Right cardiac atrium (tissue), 5 donors: ENCODE results near the gene TMEM223. TPM values are rescaled to one million over a fixed set of nuclear protein-coding genes. Genes with fewer than 3 reads are reported as not detected.

ENCODE experiments used
- ATAC-seq, 2 donors: fragments of 200-7000 bp; cut with Tn5 transposase; one replicate each; pipeline versions ENCODE4 v1.8.0 to v1.9.1; 2020; ENCODE audit warnings: moderate library complexity in 2 of 2, mild to moderate bottlenecking in 1 of 2
- DNase-seq, 3 donors: peaks; one replicate each; pipeline ENCODE4 v3.0.0-alpha.2; 2020
- H3K27ac ChIP-seq: one replicate; pipeline ENCODE4 v1.5.1; 2013; ENCODE audit warnings: mild to moderate bottlenecking, low read length, control low read depth, moderate library complexity
- H3K27me3 ChIP-seq: one replicate; pipeline ENCODE4 v1.6.1; 2013; ENCODE audit not compliant: control insufficient read depth, insufficient read depth
- H3K4me1 ChIP-seq: one replicate; pipeline ENCODE4 v1.6.1; 2013; ENCODE audit warnings: low read length; ENCODE audit not compliant: control insufficient read depth, insufficient read depth
- H3K4me3 ChIP-seq: one replicate; pipeline ENCODE4 v1.5.1; 2013; ENCODE audit warnings: low read length, control low read depth
- H3K9me3 ChIP-seq: one replicate; pipeline ENCODE4 v1.6.1; 2013; ENCODE audit warnings: low read length; ENCODE audit not compliant: control insufficient read depth
- WGBS: extraction: QIAGEN DNeasy Blood & Tissue Kit; methylation state at CpG from one replicate; pipeline ENCODE4 v1.1.7; 2013; 5-methylcytosine and 5-hydroxymethylcytosine counted together
- intact Hi-C, 4 donors: fragments of 100-400 bp; cut with DNase I; formaldehyde crosslinking; loops; one replicate each; pipeline versions ENCODE4 v1.11.0 to v1.14.0; 2022 to 2023
- polyA plus RNA-seq: library from polyadenylated mRNA; stranded (reverse); fragments of 200-250 nt; gene quantifications from one replicate; pipeline ENCODE4 v1.2.3, GENCODE V29; 2013
- total RNA-seq, 4 donors: library from RNA; stranded (reverse); fragmentation: NEBNext Ultra II Directional; extraction: Animal tissue kit (Norgen Biotek cat#: 25700); gene quantifications; one replicate each; pipeline ENCODE4 v1.2.1, GENCODE V29; 2021
- donor health status: healthy with polysubstance abuse.
- donor health status: DM: no; HTN: yes; CAD: no.
- donor health status: DM: no; HTN: no; CAD: no.
- donor health status: DM: no; HTN: yes; CAD: no; lungs with severe emphysema.
- donor health status: DM: yes; HTN: yes; CAD: no.

The TMEM223 gene
- total and polyA plus RNA-seq, 5 donors = 12.7 to 29.5 (median 17.0) TPM

- no peak for ATAC-seq
- Histone ChIP-seq H3K27ac (no peak overlapping the region), H3K27me3 (no peaks in the 10 kb centered on the region), H3K4me3 (no peak overlapping the region), H3K4me1 (no peaks in the 10 kb centered on the region), H3K9me3 (no peaks in the 10 kb centered on the region)
- no peak for DNase-seq
- WGBS = 93% methylated on average over 3 of the region's 3 CpGs
- intact Hi-C loops = no loop called here
Measured at GRCh38 chr11:62823677-62824076, 31.9 kb upstream of the TMEM223 start.

- WGBS = 89% methylated on average over 4 of the region's 4 CpGs
- no peak for ATAC-seq
Measured at GRCh38 chr11:62817129-62817528, 25.3 kb upstream of the TMEM223 start.

DNA sequence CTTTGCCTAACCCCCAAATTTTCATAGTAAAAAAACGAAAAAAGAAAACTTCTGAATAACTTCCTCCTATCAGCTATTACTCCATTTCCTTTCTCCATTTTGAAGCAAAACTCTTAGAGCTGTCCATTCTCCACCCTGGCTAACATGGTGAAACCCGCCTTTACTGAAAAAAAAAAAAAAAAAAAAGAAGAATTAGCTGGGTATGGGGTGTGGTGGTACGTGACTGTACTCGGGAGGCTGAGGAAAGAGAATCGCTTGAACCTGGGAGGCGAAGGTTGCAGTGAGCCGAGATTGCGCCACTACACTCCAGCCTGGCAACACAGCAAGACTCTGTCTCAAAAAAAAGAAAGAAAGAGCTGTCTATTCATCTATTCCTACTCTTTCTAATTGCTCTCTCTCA lies 24.8 kb upstream of the TMEM223 start:
- no peaks in the 10 kb centered on the region for H3K27me3 ChIP-seq
- no peak overlapping the region for H3K27ac ChIP-seq
- DNase-seq (no peak), ATAC-seq (no peak)
- 85% methylated on average over 8 of the region's 8 CpGs for WGBS
- H3K4me3 ChIP-seq = no peak overlapping the region
- intact Hi-C loops = no loop called here
- no peaks in the 10 kb centered on the region for H3K9me3 ChIP-seq
- no peaks in the 10 kb centered on the region for H3K4me1 ChIP-seq

More at GRCh38 chr11:62817129-62817528, 25.3 kb upstream of the TMEM223 start:
- Histone ChIP-seq H3K9me3 (no peaks in the 10 kb centered on the region), H3K4me1 (no peaks in the 10 kb centered on the region), H3K27ac (no peak overlapping the region), H3K27me3 (no peaks in the 10 kb centered on the region), H3K4me3 (no peak overlapping the region)
- DNase-seq = no peak
- intact Hi-C loops = no loop called here

- intact Hi-C loops = no loop called here
- H3K4me1 ChIP-seq = no peaks in the 10 kb centered on the region
- H3K27ac ChIP-seq = no peak overlapping the region
- no peak for ATAC-seq
- H3K4me3 ChIP-seq = no peak overlapping the region
- no peaks in the 10 kb centered on the region for H3K9me3 ChIP-seq
- no peaks in the 10 kb centered on the region for H3K27me3 ChIP-seq
- no peak for DNase-seq
- WGBS = 77% methylated on average over 2 of the region's 2 CpGs
Measured at GRCh38 chr11:62811659-62812058, 19.9 kb upstream of the TMEM223 start.

- no peak for ATAC-seq
- 29% methylated on average over 1 of the region's 1 CpG for WGBS
- intact Hi-C loops = no loop called here
- Histone ChIP-seq H3K4me1 (peaks cover 3% of the 10 kb centered on the region), H3K4me3 (no peak overlapping the region), H3K9me3 (no peaks in the 10 kb centered on the region), H3K27me3 (no peaks in the 10 kb centered on the region), H3K27ac (no peak overlapping the region)
- DNase-seq = peak in 1 of 3 donors; percentile 1
Measured at GRCh38 chr11:62810748-62811147, 18.9 kb upstream of the TMEM223 start.

- intact Hi-C loops = no loop called here
- H3K4me1 ChIP-seq = peaks cover 3% of the 10 kb centered on the region
- no peaks in the 10 kb centered on the region for H3K9me3 ChIP-seq
- no peak overlapping the region for H3K4me3 ChIP-seq
- H3K27me3 ChIP-seq = no peaks in the 10 kb centered on the region
- 47% methylated on average over 5 of the region's 5 CpGs for WGBS
- ATAC-seq = peak; percentile 42 to 46
- peak overlapping the region; percentile 95 for H3K27ac ChIP-seq
- DNase-seq = peak in 1 of 3 donors; percentile 24
Measured at GRCh38 chr11:62806611-62807121, 14.9 kb upstream of the TMEM223 start.

- WGBS = 23% methylated on average over 12 of the region's 12 CpGs
- peak overlapping the region; percentile 95 for H3K27ac ChIP-seq
- peak overlapping the region; percentile 79 for H3K4me3 ChIP-seq
- DNase-seq = peak in 1 of 3 donors; percentile 44
- peaks cover 3% of the 10 kb centered on the region for H3K4me1 ChIP-seq
- H3K27me3 ChIP-seq = no peaks in the 10 kb centered on the region
- intact Hi-C loops = no loop called here
- peak in 1 of 2 donors; percentile 7 for ATAC-seq
- no peaks in the 10 kb centered on the region for H3K9me3 ChIP-seq
Measured at GRCh38 chr11:62805961-62806441, 14.2 kb upstream of the TMEM223 start.

- intact Hi-C loops = no loop called here
Measured at GRCh38 chr11:62805076-62805892, 13.5 kb upstream of the TMEM223 start, which contains the start of gene NXF1. Gene NXF1 (minus strand): TSS chr11:62805440. CDS start chr11:62805356, 84 bp downstream.

GRCh38 chr11:62804310-62805075 lies 12.7 kb upstream of the TMEM223 start:
- Histone ChIP-seq H3K4me1 (peaks cover 3% of the 10 kb centered on the region), H3K27me3 (no peaks in the 10 kb centered on the region), H3K4me3 (peak overlapping the region; percentile 79), H3K9me3 (no peaks in the 10 kb centered on the region), H3K27ac (peak overlapping the region; percentile 91)
- intact Hi-C loops = loop anchor here in 1 of 4 donors (5.0 kb wide), 1 partner anchor 33 kb away; the partner anchor contains the start of gene WDR74
- 2% methylated on average over 14 of the region's 14 CpGs for WGBS
- ATAC-seq (peak in 1 of 2 donors; percentile 1), DNase-seq (peak in 1 of 3 donors; percentile 7)

More at GRCh38 chr11:62805076-62805892, 13.5 kb upstream of the TMEM223 start, which contains the start of gene NXF1:
- Histone ChIP-seq H3K27me3 (no peaks in the 10 kb centered on the region), H3K4me1 (peaks cover 3% of the 10 kb centered on the region), H3K4me3 (peak within 1 kb of the TSS; percentile 79), H3K9me3 (no peaks in the 10 kb centered on the region), H3K27ac (peak within 1 kb of the TSS; percentile 95)
- WGBS = under 1% methylated on average over 77 of the region's 77 CpGs
- ATAC-seq (peak; percentile 94 to 95), DNase-seq (peak; percentile 94 to 98 (median 98))

DNA sequence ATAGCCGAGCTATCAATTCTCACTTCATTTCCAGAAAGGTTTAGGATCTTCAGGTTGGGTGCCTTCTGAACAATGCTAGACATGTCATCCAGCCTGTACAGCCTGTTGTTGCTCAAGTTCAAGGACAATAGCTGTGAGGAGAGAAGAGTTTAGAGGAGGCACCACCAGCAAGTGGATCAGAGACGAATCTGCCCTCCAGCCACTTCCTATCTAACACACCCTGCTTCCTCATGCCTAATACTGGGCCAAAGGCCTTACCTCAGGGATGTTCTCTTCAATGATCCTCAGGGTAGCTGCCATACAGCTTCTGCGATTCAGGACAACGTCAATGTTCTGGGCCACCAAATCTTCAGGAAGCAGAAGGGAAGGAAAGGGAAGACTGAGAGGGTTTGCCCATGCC lies 9.3 kb upstream of the TMEM223 start:
- ATAC-seq = no peak
- peak in 1 of 3 donors; percentile 12 for DNase-seq
- 81% methylated on average over 4 of the region's 4 CpGs for WGBS

More for the DNA sequence above, 9.3 kb upstream of the TMEM223 start:
- intact Hi-C loops = loop anchor here in 1 of 4 donors (5.0 kb wide), 1 partner anchor 36 kb away; the partner anchor contains the start of gene WDR74
- no peaks in the 10 kb centered on the region for H3K27me3 ChIP-seq
- no peak overlapping the region for H3K4me3 ChIP-seq
- no peak overlapping the region for H3K27ac ChIP-seq
- no peaks in the 10 kb centered on the region for H3K9me3 ChIP-seq
- H3K4me1 ChIP-seq = peaks cover 2% of the 10 kb centered on the region
